SK-N-MC (cell line): Measurements from ENCODE around the gene POPDC3.

ENCODE experiments used
- DNase-seq: peaks from one replicate; pipeline ENCODE4 v3.0.0-alpha.2; 2011; ENCODE audit warnings: low read depth, low spot score
- H3K27ac ChIP-seq: fragments of 200-600 bp; sonication (generic); 2 replicates; pipeline ENCODE4 v1.5.1; 2016; ENCODE audit warnings: mixed run types
- H3K36me3 ChIP-seq: fragments of 200-600 bp; sonication (generic); 2 replicates; pipeline ENCODE4 v1.6.1; 2017; ENCODE audit warnings: antibody characterized with exemption, low read length, mixed read lengths; ENCODE audit not compliant: insufficient read depth
- H3K4me3 ChIP-seq: fragments of 200-600 bp; sonication (generic); 2 replicates; pipeline ENCODE4 v1.5.1; 2016
- H3K9ac ChIP-seq: fragments of 200-600 bp; sonication (generic); 2 replicates; pipeline ENCODE4 v1.8.0; 2017; ENCODE audit warnings: mixed run types, mixed read lengths; ENCODE audit not compliant: insufficient read length
- H3K9me3 ChIP-seq: fragments of 200-600 bp; sonication (generic); 2 replicates; pipeline ENCODE4 v1.6.1; 2017; ENCODE audit warnings: low read depth, mild to moderate bottlenecking, antibody characterized with exemption, low read length, moderate library complexity, mixed read lengths
- EZH2 ChIP-seq: fragments of 200-600 bp; sonication (generic); IDR thresholded peaks from one replicate; pipeline ENCODE4 v1.6.1; 2017; ENCODE audit warnings: antibody characterized with exemption
- FOXP2 ChIP-seq: optimal IDR thresholded peaks from 2 replicates; pipeline ENCODE3; 2011; ENCODE audit warnings: mild to moderate bottlenecking, moderate library complexity; ENCODE audit not compliant: insufficient read depth; ENCODE audit errors: extremely low read length, control extremely low read depth
- POLR2AphosphoS5 ChIP-seq: IDR thresholded peaks from 2 replicates; pipeline ENCODE4 v1.6.1; 2012; ENCODE audit warnings: mild to moderate bottlenecking, low read depth, low read length, borderline replicate concordance

The POPDC3 gene

GRCh38 chr6:105170059-105170458, 9.8 kb downstream of the POPDC3 start:
- no peak overlapping the region for H3K4me3 ChIP-seq
- no peak overlapping the region for H3K27ac ChIP-seq
- no peak overlapping the region for H3K9ac ChIP-seq
- H3K36me3 ChIP-seq: no peaks in the 10 kb centered on the region
- TF ChIP-seq FOXP2 (no peak), EZH2 (no peak), POLR2AphosphoS5 (no peak)
- H3K9me3 ChIP-seq: no peaks in the 10 kb centered on the region
- no peak for DNase-seq

GRCh38 chr6:105167914-105168313, 11.9 kb downstream of the POPDC3 start:
- Histone ChIP-seq H3K27ac (no peak overlapping the region), H3K36me3 (no peaks in the 10 kb centered on the region), H3K9me3 (no peaks in the 10 kb centered on the region), H3K9ac (no peak overlapping the region), H3K4me3 (no peak overlapping the region)
- DNase-seq: no peak
- TF ChIP-seq EZH2 (no peak), FOXP2 (no peak), POLR2AphosphoS5 (no peak)

- DNase-seq: no peak
- H3K9me3 ChIP-seq: no peaks in the 10 kb centered on the region
- no peaks in the 10 kb centered on the region for H3K36me3 ChIP-seq
- no peak overlapping the region for H3K4me3 ChIP-seq
- no peak overlapping the region for H3K27ac ChIP-seq
- H3K9ac ChIP-seq: no peak overlapping the region
- TF ChIP-seq EZH2: no peak
- no peak for TF ChIP-seq FOXP2
- no peak for TF ChIP-seq POLR2AphosphoS5
Measured at GRCh38 chr6:105164418-105164817, 15.4 kb downstream of the POPDC3 start.

- Histone ChIP-seq H3K27ac (no peak overlapping the region), H3K4me3 (no peak overlapping the region), H3K36me3 (no peaks in the 10 kb centered on the region), H3K9ac (no peak overlapping the region), H3K9me3 (no peaks in the 10 kb centered on the region)
- TF ChIP-seq POLR2AphosphoS5 (no peak), EZH2 (no peak), FOXP2 (no peak)
- no peak for DNase-seq
Measured at GRCh38 chr6:105163183-105163582, 16.6 kb downstream of the POPDC3 start.

GRCh38 chr6:105162377-105162776, 17.4 kb downstream of the POPDC3 start:
- no peak overlapping the region for H3K9ac ChIP-seq
- no peak for TF ChIP-seq FOXP2
- no peak for TF ChIP-seq EZH2
- no peak for TF ChIP-seq POLR2AphosphoS5
- no peaks in the 10 kb centered on the region for H3K9me3 ChIP-seq
- DNase-seq: no peak
- no peak overlapping the region for H3K27ac ChIP-seq
- H3K36me3 ChIP-seq: no peaks in the 10 kb centered on the region
- no peak overlapping the region for H3K4me3 ChIP-seq

GRCh38 chr6:105161421-105161820, 18.4 kb downstream of the POPDC3 start:
- no peak overlapping the region for H3K4me3 ChIP-seq
- H3K9me3 ChIP-seq: no peaks in the 10 kb centered on the region
- DNase-seq: no peak
- H3K9ac ChIP-seq: no peak overlapping the region
- no peak for TF ChIP-seq EZH2
- no peak for TF ChIP-seq FOXP2
- TF ChIP-seq POLR2AphosphoS5: no peak
- no peaks in the 10 kb centered on the region for H3K36me3 ChIP-seq
- H3K27ac ChIP-seq: no peak overlapping the region

GRCh38 chr6:105153676-105154075, 26.1 kb downstream of the POPDC3 start:
- H3K36me3 ChIP-seq: no peaks in the 10 kb centered on the region
- H3K27ac ChIP-seq: no peak overlapping the region
- TF ChIP-seq EZH2: no peak
- TF ChIP-seq FOXP2: no peak
- TF ChIP-seq POLR2AphosphoS5: no peak
- H3K4me3 ChIP-seq: no peak overlapping the region
- DNase-seq: no peak
- no peaks in the 10 kb centered on the region for H3K9me3 ChIP-seq
- no peak overlapping the region for H3K9ac ChIP-seq

GRCh38 chr6:105152880-105153279, 26.9 kb downstream of the POPDC3 start:
- TF ChIP-seq EZH2 (no peak), POLR2AphosphoS5 (no peak), FOXP2 (no peak)
- H3K4me3 ChIP-seq: no peak overlapping the region
- no peaks in the 10 kb centered on the region for H3K9me3 ChIP-seq
- H3K27ac ChIP-seq: no peak overlapping the region
- no peaks in the 10 kb centered on the region for H3K36me3 ChIP-seq
- no peak for DNase-seq
- H3K9ac ChIP-seq: no peak overlapping the region

GRCh38 chr6:105151644-105152043, 28.2 kb downstream of the POPDC3 start:
- Histone ChIP-seq H3K9ac (no peak overlapping the region), H3K27ac (no peak overlapping the region), H3K9me3 (no peaks in the 10 kb centered on the region), H3K36me3 (no peaks in the 10 kb centered on the region), H3K4me3 (no peak overlapping the region)
- no peak for DNase-seq
- TF ChIP-seq POLR2AphosphoS5 (no peak), EZH2 (no peak), FOXP2 (no peak)
